Effector memory CD4-positive, alpha-beta T cell (primary cell): Measurements from ENCODE around the gene CCDC28A.

ENCODE experiments used
- DNase-seq, 3 donors: peaks; one replicate each; pipeline ENCODE4 v3.0.0-alpha.2; 2020
- H3K27ac ChIP-seq: 2 replicates; pipeline ENCODE4 v1.7.0; 2013; ENCODE audit warnings: mild to moderate bottlenecking, low read length, moderate library complexity; ENCODE audit not compliant: insufficient read depth, poor library complexity, severe bottlenecking
- H3K27me3 ChIP-seq: replicated peaks from 2 replicates; pipeline ENCODE4 v1.7.0; 2013; ENCODE audit warnings: mild to moderate bottlenecking, low read length; ENCODE audit not compliant: insufficient read depth, control insufficient read depth, poor library complexity, severe bottlenecking
- H3K36me3 ChIP-seq: 2 replicates; pipeline ENCODE4 v1.7.0; 2013; ENCODE audit warnings: mild to moderate bottlenecking, low read length, moderate library complexity; ENCODE audit not compliant: control insufficient read depth, insufficient read depth
- H3K4me1 ChIP-seq: 2 replicates; pipeline ENCODE4 v1.7.0; 2013; ENCODE audit warnings: low read length, mild to moderate bottlenecking; ENCODE audit not compliant: control insufficient read depth, insufficient read depth, poor library complexity, severe bottlenecking
- H3K4me3 ChIP-seq: 2 replicates; pipeline ENCODE4 v1.7.0; 2013; ENCODE audit warnings: low read length, low read depth, mild to moderate bottlenecking; ENCODE audit not compliant: insufficient read depth, poor library complexity, severe bottlenecking
- H3K9me3 ChIP-seq: 2 replicates; pipeline ENCODE4 v1.7.0; 2013; ENCODE audit warnings: mild to moderate bottlenecking, low read length, moderate library complexity; ENCODE audit not compliant: control insufficient read depth

CCDC28A gene

DNA sequence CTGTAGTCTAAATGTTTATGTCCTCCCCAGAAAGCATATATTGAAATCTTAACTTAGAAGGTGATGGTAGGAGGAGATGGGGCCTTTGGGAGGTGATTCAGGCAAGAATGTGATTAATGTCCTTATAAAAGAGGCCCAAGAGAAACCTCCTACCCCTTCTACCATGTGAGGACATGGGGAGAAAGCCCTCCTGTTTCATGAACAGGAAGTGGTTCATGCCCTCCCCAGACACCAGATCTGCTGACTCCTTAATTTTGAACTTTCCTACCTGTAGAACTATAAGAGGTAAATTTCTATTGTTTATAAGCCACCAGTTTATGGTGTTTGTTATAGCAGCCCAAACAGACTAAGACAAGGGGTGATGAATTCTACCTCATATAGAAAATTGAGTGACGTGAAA is 13.6 kb downstream of the CCDC28A start:
- H3K27ac ChIP-seq: no peak overlapping the region
- peaks cover 35% of the 10 kb centered on the region for H3K36me3 ChIP-seq
- no peaks in the 10 kb centered on the region for H3K9me3 ChIP-seq
- no peaks in the 10 kb centered on the region for H3K27me3 ChIP-seq
- no peak overlapping the region for H3K4me3 ChIP-seq
- no peaks in the 10 kb centered on the region for H3K4me1 ChIP-seq
- no peak for DNase-seq

DNA sequence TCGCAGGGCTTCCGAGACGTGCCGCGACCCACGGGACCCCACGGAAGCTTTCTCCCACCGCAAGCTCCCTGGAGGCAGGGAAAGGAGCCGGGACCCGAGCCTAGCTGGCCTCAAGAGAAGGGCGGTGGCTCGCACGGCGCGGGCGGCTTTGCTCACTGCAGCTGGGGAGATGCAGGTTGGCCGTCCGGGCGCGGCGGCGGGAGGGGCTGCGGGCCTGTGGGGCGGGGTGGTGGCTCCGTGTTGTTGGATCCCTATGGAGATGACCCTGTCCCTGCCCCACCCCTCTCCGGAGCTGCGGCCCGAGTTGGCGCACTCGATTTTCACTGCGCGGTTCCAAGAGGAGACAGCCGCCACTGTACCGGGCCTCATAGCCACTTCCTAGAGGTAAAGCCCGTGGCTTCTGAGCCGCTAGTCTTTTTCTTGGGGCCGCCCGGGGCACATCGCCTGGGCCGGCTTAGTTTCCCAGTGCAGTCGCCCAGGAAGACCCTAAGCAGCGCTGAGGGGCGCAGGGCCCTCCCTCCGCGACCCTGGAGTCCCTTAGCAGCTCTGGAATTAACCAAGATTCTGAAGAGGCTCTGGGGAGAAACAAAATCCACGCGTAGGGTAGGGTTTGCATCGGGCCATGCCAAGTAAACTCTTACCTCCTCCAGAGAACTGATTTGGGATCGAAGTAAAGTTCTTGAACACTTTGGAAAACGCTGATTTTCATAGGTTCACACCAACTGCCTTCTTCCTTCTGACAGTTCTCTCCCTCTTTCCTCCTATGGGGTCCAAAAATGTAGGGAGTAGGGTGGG is 22.4 kb downstream of the CCDC28A start, which contains the start of gene ECT2L:
ECT2L (plus strand) TSS at position 279 of the 795 bp plus-strand sequence. CDS start 17,188 bp downstream, outside the sequence.
- no peak for DNase-seq
- no peaks in the 10 kb centered on the region for H3K4me1 ChIP-seq
- H3K27me3 ChIP-seq: no peaks in the 10 kb centered on the region
- H3K27ac ChIP-seq: no peak within 1 kb of the TSS
- no peak within 1 kb of the TSS for H3K4me3 ChIP-seq
- H3K36me3 ChIP-seq: peaks cover 6% of the 10 kb centered on the region
- H3K9me3 ChIP-seq: no peaks in the 10 kb centered on the region

DNA sequence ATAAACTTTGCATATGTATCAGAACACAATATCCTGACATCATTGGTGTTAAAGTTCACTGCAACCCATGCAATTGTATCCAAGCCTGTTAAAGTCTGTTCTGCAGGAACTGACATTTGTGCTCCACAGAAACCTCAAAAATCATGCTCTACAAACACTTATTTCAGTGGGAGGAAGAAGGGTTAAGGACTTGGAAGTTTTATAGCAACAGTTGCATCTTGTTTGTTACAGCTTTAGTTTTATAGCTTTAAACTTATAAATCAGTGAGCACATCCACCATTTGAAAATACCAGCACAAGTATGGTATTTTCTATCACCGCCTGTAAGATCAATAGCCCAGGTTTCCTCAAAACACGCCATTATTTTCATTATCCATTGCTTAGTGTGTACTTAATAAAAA is 23.2 kb downstream of the CCDC28A start:
- Histone ChIP-seq H3K36me3 (peaks cover 1% of the 10 kb centered on the region), H3K27me3 (no peaks in the 10 kb centered on the region), H3K4me3 (no peak overlapping the region), H3K27ac (no peak overlapping the region), H3K9me3 (no peaks in the 10 kb centered on the region), H3K4me1 (no peaks in the 10 kb centered on the region)
- no peak for DNase-seq

DNA sequence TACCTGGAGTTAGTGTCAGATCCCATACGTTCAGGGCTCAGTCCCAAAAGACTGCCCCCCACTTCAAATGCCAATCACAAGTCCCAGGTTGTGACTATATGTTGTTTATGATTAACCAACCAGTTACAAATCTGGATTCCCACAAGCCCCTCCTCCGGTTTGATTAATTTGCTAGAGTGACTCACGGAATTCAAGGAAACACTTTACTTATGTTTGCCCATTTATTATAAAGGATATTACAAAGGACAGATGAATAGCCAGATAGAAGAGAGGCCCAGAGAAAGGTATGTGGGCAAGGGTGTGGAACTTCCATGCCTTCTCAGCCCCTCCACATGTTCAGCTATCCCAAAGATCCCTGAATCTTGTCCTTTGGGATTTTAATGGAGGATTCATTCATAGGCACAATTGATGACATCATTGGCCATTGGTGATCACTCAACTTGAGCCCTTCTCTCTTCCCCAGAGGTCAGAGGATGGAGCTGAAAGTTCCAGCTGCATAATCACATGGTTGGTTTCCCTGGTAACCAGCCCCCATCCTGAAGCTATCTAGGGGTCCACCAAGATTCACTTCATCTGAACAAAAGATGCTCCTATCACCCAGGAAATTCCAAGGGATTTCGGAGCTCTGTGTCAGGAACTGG is 24.4 kb downstream of the CCDC28A start:
- H3K4me3 ChIP-seq: no peak overlapping the region
- DNase-seq: no peak
- H3K27ac ChIP-seq: no peak overlapping the region
- H3K4me1 ChIP-seq: no peaks in the 10 kb centered on the region
- H3K27me3 ChIP-seq: no peaks in the 10 kb centered on the region
- no peaks in the 10 kb centered on the region for H3K9me3 ChIP-seq
- H3K36me3 ChIP-seq: no peaks in the 10 kb centered on the region

DNA sequence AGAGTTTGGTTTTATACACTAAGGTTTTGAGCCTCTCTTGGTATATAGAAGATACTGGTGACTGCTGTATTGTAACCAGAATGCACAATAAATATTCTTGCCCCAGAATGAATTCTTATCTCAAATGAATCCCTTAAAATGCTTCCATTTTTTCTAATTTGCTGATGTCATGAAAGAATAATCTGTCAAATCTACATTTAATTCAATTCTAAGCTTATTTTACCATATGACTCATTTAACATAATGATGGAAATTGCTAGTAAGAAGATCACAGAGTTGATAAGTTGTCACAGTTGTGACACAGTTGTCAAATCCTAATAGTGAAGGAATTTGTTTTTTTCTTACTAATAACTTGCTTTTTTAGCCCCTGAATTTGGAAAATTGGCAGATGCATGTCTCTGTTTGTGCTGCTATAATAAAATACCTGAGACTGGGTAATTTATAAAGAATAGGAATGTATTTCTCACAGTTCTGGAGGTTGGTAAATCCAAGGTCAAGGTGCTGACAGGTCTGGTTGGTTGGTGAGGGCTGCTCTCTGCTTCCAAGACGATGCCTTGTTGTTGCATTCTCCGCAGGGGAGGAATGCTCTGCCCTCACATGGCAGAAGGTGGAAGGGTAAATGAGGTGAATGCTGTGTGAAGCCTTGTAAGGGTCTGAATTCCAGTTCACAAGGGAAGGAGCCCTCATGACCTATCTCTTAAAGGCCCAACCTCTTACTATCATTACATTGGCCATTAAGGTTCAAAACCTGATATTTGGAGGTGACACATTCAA is 27.0 kb downstream of the CCDC28A start:
- no peak for DNase-seq
- Histone ChIP-seq H3K36me3 (no peaks in the 10 kb centered on the region), H3K4me1 (no peaks in the 10 kb centered on the region), H3K4me3 (no peak overlapping the region), H3K27ac (no peak overlapping the region), H3K27me3 (no peaks in the 10 kb centered on the region), H3K9me3 (no peaks in the 10 kb centered on the region)

DNA sequence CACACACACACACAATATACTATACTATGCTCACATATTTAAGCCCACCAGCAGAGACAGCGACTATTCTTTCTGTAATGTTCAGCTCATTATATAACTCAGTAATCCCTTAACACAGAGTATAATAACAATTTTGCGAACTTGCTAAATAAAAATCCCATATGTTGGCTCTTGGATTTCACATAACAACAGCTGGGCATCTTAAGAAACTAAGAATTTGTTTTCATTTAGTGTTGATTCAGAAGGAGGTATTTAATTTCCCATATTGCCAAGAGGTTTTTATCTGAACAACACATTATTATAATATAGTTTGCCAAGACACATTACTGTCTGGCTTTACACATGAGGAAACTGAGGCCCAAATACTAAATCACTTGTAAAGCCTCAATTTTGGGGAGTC is 29.8 kb downstream of the CCDC28A start:
- Histone ChIP-seq H3K27me3 (peaks cover 3% of the 10 kb centered on the region), H3K27ac (no peak overlapping the region), H3K4me1 (no peaks in the 10 kb centered on the region), H3K9me3 (no peaks in the 10 kb centered on the region), H3K4me3 (no peak overlapping the region), H3K36me3 (no peaks in the 10 kb centered on the region)
- DNase-seq: no peak

DNA sequence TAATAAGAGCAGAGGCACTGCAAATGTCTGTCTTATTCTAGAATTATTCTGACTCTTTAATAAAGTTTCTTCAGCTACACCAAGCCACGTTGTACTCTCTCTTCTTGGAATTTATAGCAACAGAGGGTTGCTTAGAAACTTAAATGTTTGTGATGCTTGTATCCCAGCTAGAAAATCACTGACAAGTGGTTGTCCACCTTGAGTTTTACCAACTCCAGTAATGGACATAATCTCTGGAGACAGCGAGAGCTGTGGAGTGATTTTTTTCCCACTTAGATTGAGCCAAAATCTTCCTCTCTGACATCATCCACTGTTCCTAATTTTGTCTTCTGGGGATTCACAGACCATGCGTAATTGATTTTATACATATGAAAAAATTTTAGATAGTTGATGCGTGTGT is 30.3 kb downstream of the CCDC28A start:
- Histone ChIP-seq H3K4me3 (no peak overlapping the region), H3K36me3 (no peaks in the 10 kb centered on the region), H3K27me3 (peaks cover 3% of the 10 kb centered on the region), H3K4me1 (no peaks in the 10 kb centered on the region), H3K9me3 (no peaks in the 10 kb centered on the region), H3K27ac (no peak overlapping the region)
- DNase-seq: no peak

DNA sequence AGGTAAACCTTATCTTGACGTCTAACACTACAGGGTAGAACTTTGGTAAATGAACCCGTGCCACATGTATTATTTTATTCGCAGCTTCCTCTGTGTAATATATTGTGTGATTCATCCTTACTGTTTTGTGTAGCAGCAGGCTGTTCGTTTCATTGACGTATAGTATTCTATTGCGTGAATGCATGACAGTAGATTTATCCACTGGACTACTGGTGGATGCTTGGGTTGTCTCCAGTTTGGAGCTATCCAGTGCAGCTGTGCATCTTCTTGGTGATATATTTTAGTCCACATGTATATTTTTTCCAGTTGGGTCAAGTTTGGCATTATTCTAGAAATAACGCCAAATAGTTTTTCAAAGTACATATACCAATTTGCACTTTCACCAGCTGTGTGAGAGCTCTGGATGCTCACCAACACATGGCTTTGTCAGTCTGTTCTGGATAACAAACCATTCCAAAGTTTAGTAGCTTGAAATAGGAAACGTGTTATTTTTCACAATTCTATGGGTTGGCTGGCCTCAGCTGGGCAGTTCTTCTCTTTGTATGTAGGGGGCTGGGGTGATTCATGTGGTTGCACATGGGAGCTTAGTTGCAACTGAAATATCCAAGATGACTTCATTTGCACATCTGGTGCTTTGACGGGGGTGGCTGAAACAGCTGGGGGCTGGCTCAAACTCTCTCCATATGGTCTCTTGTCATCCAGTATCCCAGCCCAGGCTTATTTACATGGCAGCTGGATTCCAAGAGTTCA is 31.6 kb downstream of the CCDC28A start:
- no peak overlapping the region for H3K4me3 ChIP-seq

DNA sequence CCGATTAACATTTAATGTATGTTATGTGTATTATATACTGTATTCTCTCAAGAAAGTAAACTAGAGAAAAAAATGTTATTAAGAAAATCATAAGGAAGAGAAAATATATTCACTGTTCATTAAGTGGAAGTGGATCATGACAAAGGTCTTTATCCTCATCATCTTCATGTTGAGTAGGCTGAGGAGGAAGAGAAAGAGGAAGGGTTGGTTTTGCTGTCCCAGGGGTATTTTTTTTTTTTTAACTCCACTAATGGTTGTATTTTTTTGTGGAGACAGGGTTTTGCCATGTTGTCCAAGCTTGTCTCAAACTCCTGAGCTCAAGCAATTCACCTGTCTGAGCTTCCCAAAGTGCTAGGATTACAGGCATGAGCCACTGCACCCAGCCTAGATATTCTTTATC is 33.3 kb downstream of the CCDC28A start:
- H3K9me3 ChIP-seq: no peaks in the 10 kb centered on the region
- H3K4me3 ChIP-seq: no peak overlapping the region
- no peaks in the 10 kb centered on the region for H3K4me1 ChIP-seq
- no peak overlapping the region for H3K27ac ChIP-seq
- no peaks in the 10 kb centered on the region for H3K36me3 ChIP-seq
- DNase-seq: no peak
- peaks cover 3% of the 10 kb centered on the region for H3K27me3 ChIP-seq

More for the DNA sequence above, 31.6 kb downstream of the CCDC28A start:
- DNase-seq: no peak
- Histone ChIP-seq H3K4me1 (no peaks in the 10 kb centered on the region), H3K36me3 (no peaks in the 10 kb centered on the region), H3K9me3 (no peaks in the 10 kb centered on the region), H3K27me3 (peaks cover 3% of the 10 kb centered on the region), H3K27ac (no peak overlapping the region)
